Measurements from ENCODE around the gene STAG1.

Gene STAG1

DNA sequence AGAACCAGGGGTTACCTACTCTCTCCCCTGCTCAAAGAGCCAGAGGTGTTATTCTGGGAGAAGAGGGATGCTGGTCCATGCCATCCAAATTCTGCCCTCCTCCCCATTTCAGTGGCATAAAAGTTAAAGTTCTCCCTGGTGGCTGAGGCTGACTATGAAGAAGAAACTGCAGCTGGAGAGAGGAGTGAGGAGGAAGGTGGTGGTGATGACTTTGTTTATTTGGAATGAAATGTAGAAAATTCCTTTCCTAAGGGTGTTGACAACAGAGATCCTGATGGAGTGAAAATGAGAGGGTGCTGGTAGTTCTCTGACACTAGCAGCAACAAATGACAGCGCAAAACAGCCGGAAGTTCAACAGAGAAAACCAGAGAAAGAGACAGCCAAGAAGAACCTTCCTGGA is 401.6 kb downstream of the STAG1 start:
- H3K4me2 ChIP-seq (ENCODE audit: low read depth, low read length, poor library complexity, severe bottlenecking), result no peak overlapping the region
- H3K36me3 ChIP-seq (ENCODE audit: low read length), result peaks cover 17% of the 10 kb centered on the region; the same call in 1 of the 2 replicates
- TF ChIP-seq EZH2phosphoT487 (conservative IDR thresholded peaks at IDR 0.05; ENCODE audit: low read length), result no peak
- TF ChIP-seq, protein P1, sequence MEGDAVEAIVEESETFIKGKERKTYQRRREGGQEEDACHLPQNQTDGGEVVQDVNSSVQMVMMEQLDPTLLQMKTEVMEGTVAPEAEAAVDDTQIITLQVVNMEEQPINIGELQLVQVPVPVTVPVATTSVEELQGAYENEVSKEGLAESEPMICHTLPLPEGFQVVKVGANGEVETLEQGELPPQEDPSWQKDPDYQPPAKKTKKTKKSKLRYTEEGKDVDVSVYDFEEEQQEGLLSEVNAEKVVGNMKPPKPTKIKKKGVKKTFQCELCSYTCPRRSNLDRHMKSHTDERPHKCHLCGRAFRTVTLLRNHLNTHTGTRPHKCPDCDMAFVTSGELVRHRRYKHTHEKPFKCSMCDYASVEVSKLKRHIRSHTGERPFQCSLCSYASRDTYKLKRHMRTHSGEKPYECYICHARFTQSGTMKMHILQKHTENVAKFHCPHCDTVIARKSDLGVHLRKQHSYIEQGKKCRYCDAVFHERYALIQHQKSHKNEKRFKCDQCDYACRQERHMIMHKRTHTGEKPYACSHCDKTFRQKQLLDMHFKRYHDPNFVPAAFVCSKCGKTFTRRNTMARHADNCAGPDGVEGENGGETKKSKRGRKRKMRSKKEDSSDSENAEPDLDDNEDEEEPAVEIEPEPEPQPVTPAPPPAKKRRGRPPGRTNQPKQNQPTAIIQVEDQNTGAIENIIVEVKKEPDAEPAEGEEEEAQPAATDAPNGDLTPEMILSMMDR (IDR thresholded peaks at IDR 0.05; ENCODE audit: insufficient read depth, low read length, poor library complexity, severe bottlenecking), result no peak
- H3F3A ChIP-seq (ENCODE audit: insufficient read depth), result no peaks in the 10 kb centered on the region; the same call in 1 of the 2 replicates
- H3K27me3 ChIP-seq (ENCODE audit: low read length), result no peaks in the 10 kb centered on the region
- H4K20me1 ChIP-seq (ENCODE audit: low read depth, low read length), result no peaks in the 10 kb centered on the region
- no peak overlapping the region for H3K27ac ChIP-seq (ENCODE audit: low read depth, low read length)
- H3K9ac ChIP-seq (ENCODE audit: low read length), result no peak overlapping the region
- no peak overlapping the region for H3K4me3 ChIP-seq (ENCODE audit: insufficient read depth, low read length, poor library complexity, severe bottlenecking)
- H3K79me2 ChIP-seq (ENCODE audit: insufficient read depth, low read length), result no peaks in the 10 kb centered on the region
- no peaks in the 10 kb centered on the region for H3K9me2 ChIP-seq (replicated peaks; ENCODE audit: insufficient read depth, low read length)
- H3K9me3 ChIP-seq (ENCODE audit: insufficient read depth, low read length), result no peaks in the 10 kb centered on the region
- no peak overlapping the region for H2AFZ ChIP-seq (ENCODE audit: low read depth, low read length, severe bottlenecking)

DNA sequence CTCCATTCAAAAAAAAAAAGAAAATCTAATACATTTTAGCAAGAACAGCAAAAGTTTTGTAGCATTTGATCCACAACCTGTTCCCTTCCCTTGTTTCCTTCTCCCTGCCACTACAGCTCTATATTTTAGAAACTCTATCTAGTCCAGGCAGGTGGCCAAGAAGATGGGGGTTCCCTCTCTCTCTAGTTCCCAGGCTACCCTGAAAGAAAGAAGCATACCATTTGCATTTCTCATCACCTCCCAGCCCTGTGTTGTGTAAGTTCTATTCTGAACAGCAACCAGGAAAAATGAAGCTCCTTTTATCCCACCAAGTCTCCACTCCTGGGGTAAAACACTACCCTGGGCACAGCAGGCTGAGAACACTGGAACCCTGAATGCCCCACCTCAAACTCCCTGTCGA is 402.0 kb downstream of the STAG1 start:
- Histone ChIP-seq H3K79me2 (ENCODE audit: insufficient read depth, low read length) (no peaks in the 10 kb centered on the region), H3K9me3 (ENCODE audit: insufficient read depth, low read length) (no peaks in the 10 kb centered on the region), H3K36me3 (ENCODE audit: low read length) (peaks cover 17% of the 10 kb centered on the region; the same call in 1 of the 2 replicates), H3K9ac (ENCODE audit: low read length) (no peak overlapping the region), H3K4me3 (ENCODE audit: insufficient read depth, low read length, poor library complexity, severe bottlenecking) (no peak overlapping the region), H2AFZ (ENCODE audit: low read depth, low read length, severe bottlenecking) (no peak overlapping the region), H3K27me3 (ENCODE audit: low read length) (no peaks in the 10 kb centered on the region), H3F3A (ENCODE audit: insufficient read depth) (no peaks in the 10 kb centered on the region), H3K27ac (ENCODE audit: low read depth, low read length) (no peak overlapping the region), H4K20me1 (ENCODE audit: low read depth, low read length) (no peaks in the 10 kb centered on the region), H3K9me2 (replicated peaks; ENCODE audit: insufficient read depth, low read length) (no peaks in the 10 kb centered on the region), H3K4me2 (ENCODE audit: low read depth, low read length, poor library complexity, severe bottlenecking) (no peak overlapping the region)
- TF ChIP-seq, protein P1 (IDR thresholded peaks at IDR 0.05; ENCODE audit: insufficient read depth, low read length, poor library complexity, severe bottlenecking), result no peak
- no peak for TF ChIP-seq EZH2phosphoT487 (conservative IDR thresholded peaks at IDR 0.05; ENCODE audit: low read length)

DNA sequence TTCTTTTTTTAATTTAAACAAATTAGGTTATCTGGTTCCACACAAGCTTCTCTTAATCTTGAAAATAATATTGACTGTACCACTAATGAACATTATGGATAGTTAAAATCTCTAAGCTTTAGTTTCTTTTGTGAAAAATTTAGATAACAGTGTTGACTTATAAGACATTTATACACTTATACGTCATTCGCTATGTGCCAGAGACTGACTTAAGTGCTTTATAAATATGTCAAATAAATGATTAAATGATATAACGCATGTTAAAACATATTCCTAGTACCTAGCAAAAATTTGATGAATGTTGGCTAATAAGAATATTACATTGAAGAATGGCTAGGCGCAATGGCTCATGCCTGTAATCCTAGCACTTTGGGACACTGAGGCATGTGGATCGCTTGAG is 405.7 kb downstream of the STAG1 start:
- Histone ChIP-seq H3K79me2 (ENCODE audit: insufficient read depth, low read length) (no peaks in the 10 kb centered on the region), H2AFZ (ENCODE audit: low read depth, low read length, severe bottlenecking) (no peak overlapping the region), H3K9ac (ENCODE audit: low read length) (no peak overlapping the region), H4K20me1 (ENCODE audit: low read depth, low read length) (no peaks in the 10 kb centered on the region), H3K36me3 (ENCODE audit: low read length) (peaks cover 21% of the 10 kb centered on the region; the same call in 1 of the 2 replicates), H3K9me3 (ENCODE audit: insufficient read depth, low read length) (no peaks in the 10 kb centered on the region), H3K9me2 (replicated peaks; ENCODE audit: insufficient read depth, low read length) (no peaks in the 10 kb centered on the region), H3K4me3 (ENCODE audit: insufficient read depth, low read length, poor library complexity, severe bottlenecking) (no peak overlapping the region), H3K4me2 (ENCODE audit: low read depth, low read length, poor library complexity, severe bottlenecking) (no peak overlapping the region), H3F3A (ENCODE audit: insufficient read depth) (no peaks in the 10 kb centered on the region), H3K27ac (ENCODE audit: low read depth, low read length) (no peak overlapping the region), H3K27me3 (ENCODE audit: low read length) (no peaks in the 10 kb centered on the region)
- no peak for TF ChIP-seq EZH2phosphoT487 (conservative IDR thresholded peaks at IDR 0.05; ENCODE audit: low read length)
- TF ChIP-seq, protein P1 (IDR thresholded peaks at IDR 0.05; ENCODE audit: insufficient read depth, low read length, poor library complexity, severe bottlenecking), result no peak

Data from SU-DHL-6 (cell line).